Mucosa of gallbladder (tissue), 1 donor: Measurements from ENCODE around the gene LRRC8E. TPM values are rescaled to one million over a fixed set of nuclear protein-coding genes. Genes with fewer than 3 reads are reported as not detected.

Experiments
- DNase-seq: peaks from one replicate; pipeline ENCODE4 v3.0.0-alpha.2; 2020; ENCODE audit warnings: low spot score
- total RNA-seq: library from RNA; stranded (reverse); gene quantifications from one replicate; pipeline ENCODE4 v1.2.1, GENCODE V29; 2021
- donor health status: DM: no; HTN: no; CAD: no.

Gene LRRC8E
- 4.1 TPM for total RNA-seq

- no peak for DNase-seq
Measured at GRCh38 chr19:7888145-7888825, at the start of gene LRRC8E. TSS of gene LRRC8E (plus strand) at chr19:7888510. CDS start at chr19:7895604, 7,094 bp downstream.

GRCh38 chr19:7839476-7839875 lies 48.8 kb upstream of the LRRC8E start:
- no peak for DNase-seq

- no peak for DNase-seq
Measured at GRCh38 chr19:7840629-7841028, 47.7 kb upstream of the LRRC8E start.

- DNase-seq, result no peak
Measured at GRCh38 chr19:7841751-7842660, 46.3 kb upstream of the LRRC8E start.

GRCh38 chr19:7842661-7843294 lies 45.5 kb upstream of the LRRC8E start:
- no peak for DNase-seq

- no peak for DNase-seq
Measured at GRCh38 chr19:7843521-7843920, 44.8 kb upstream of the LRRC8E start.

GRCh38 chr19:7844405-7844804 lies 43.9 kb upstream of the LRRC8E start:
- no peak for DNase-seq

- DNase-seq, result no peak
Measured at GRCh38 chr19:7844951-7845350, 43.4 kb upstream of the LRRC8E start.

GRCh38 chr19:7845390-7846154 lies 42.7 kb upstream of the LRRC8E start:
- DNase-seq, result no peak

- DNase-seq, result no peak
Measured at GRCh38 chr19:7846155-7846646, 42.1 kb upstream of the LRRC8E start.

GRCh38 chr19:7847664-7848063 lies 40.6 kb upstream of the LRRC8E start:
- DNase-seq, result no peak

- DNase-seq, result no peak
Measured at GRCh38 chr19:7848779-7849457, 39.4 kb upstream of the LRRC8E start.

GRCh38 chr19:7849631-7849999 lies 38.7 kb upstream of the LRRC8E start:
- DNase-seq, result no peak

GRCh38 chr19:7850000-7850813 lies 38.1 kb upstream of the LRRC8E start:
- no peak for DNase-seq

- DNase-seq, result no peak
Measured at GRCh38 chr19:7850945-7851622, 37.2 kb upstream of the LRRC8E start.

- no peak for DNase-seq
Measured at GRCh38 chr19:7851623-7852500, 36.4 kb upstream of the LRRC8E start.

- DNase-seq, result peak; percentile 89
Measured at GRCh38 chr19:7852851-7853769, 35.2 kb upstream of the LRRC8E start.

GRCh38 chr19:7853770-7854128 lies 34.6 kb upstream of the LRRC8E start:
- DNase-seq, result no peak
